HL-60 (cell line): ENCODE measurements around the gene NR4A3.

ENCODE experiments used
- DNase-seq, 2 experiments: peaks; one replicate each; pipeline ENCODE4 v3.0.0-alpha.2; 2010 to 2020; ENCODE audit warnings: low read depth in 1 of 2, low spot score in 1 of 2
- H3K27ac ChIP-seq: fragments of 250-450 bp; sonication (Bioruptor Pico); replicated peaks from 2 replicates; pipeline ENCODE4 v1.5.1; 2020; ENCODE audit warnings: mild to moderate bottlenecking, moderate library complexity
- H3K27me3 ChIP-seq: fragments of 250-450 bp; sonication (Bioruptor Pico); 2 replicates; pipeline ENCODE4 v1.5.1; 2021; ENCODE audit warnings: mild to moderate bottlenecking, moderate library complexity; ENCODE audit not compliant: insufficient read depth, poor library complexity, severe bottlenecking
- H3K4me3 ChIP-seq: replicated peaks from 2 replicates; pipeline ENCODE4 v1.5.1; 2011; ENCODE audit warnings: mild to moderate bottlenecking, control low read depth, low read length; ENCODE audit not compliant: insufficient read depth
- GABPA ChIP-seq: IDR thresholded peaks from 2 replicates; pipeline ENCODE4 v1.6.1; 2012; ENCODE audit warnings: low read depth
- POLR2AphosphoS5 ChIP-seq: IDR thresholded peaks from 2 replicates; pipeline ENCODE4 v1.6.1; 2012; ENCODE audit warnings: low read depth
- SPI1 ChIP-seq: IDR thresholded peaks from 2 replicates; pipeline ENCODE4 v1.6.1; 2012; ENCODE audit warnings: low read depth, mild to moderate bottlenecking, borderline replicate concordance
- TF ChIP-seq, protein P1 (sequence below): IDR thresholded peaks from one replicate; pipeline ENCODE4 v1.5.1; 2011; ENCODE audit warnings: low read length, control low read depth, inconsistent platforms; ENCODE audit not compliant: insufficient read depth
- TF ChIP-seq, protein P2 (sequence below): IDR thresholded peaks from 2 replicates; pipeline ENCODE4 v1.6.1; 2012; ENCODE audit warnings: low read depth; ENCODE audit not compliant: insufficient replicate concordance

The NR4A3 gene

DNA sequence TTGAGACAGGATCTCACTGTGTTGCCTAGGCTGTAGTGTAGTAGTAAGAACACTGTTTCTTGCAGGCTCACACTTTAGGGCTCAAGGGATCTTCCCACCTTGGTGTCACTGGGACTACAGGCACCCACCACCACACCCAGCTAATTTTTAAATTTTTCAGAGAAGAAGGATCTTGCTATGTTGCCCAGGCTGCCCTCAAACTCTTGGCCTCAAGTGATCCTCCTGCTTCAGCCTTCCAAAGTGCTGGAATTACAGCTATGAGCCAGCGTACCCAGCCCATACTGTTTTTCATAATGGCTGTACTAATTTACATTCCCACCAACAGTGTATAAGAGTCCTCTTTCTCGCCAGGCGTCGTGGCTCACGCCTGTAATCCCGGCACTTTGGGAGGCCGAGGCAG, 89.9 kb downstream of the NR4A3 start:
- Histone ChIP-seq H3K27ac (no peak overlapping the region), H3K27me3 (no peaks in the 10 kb centered on the region), H3K4me3 (no peak overlapping the region)
- TF ChIP-seq GABPA (no peak), POLR2AphosphoS5 (no peak), SPI1 (no peak)
- TF ChIP-seq, protein P1, sequence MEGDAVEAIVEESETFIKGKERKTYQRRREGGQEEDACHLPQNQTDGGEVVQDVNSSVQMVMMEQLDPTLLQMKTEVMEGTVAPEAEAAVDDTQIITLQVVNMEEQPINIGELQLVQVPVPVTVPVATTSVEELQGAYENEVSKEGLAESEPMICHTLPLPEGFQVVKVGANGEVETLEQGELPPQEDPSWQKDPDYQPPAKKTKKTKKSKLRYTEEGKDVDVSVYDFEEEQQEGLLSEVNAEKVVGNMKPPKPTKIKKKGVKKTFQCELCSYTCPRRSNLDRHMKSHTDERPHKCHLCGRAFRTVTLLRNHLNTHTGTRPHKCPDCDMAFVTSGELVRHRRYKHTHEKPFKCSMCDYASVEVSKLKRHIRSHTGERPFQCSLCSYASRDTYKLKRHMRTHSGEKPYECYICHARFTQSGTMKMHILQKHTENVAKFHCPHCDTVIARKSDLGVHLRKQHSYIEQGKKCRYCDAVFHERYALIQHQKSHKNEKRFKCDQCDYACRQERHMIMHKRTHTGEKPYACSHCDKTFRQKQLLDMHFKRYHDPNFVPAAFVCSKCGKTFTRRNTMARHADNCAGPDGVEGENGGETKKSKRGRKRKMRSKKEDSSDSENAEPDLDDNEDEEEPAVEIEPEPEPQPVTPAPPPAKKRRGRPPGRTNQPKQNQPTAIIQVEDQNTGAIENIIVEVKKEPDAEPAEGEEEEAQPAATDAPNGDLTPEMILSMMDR: no peak
- TF ChIP-seq, protein P2, sequence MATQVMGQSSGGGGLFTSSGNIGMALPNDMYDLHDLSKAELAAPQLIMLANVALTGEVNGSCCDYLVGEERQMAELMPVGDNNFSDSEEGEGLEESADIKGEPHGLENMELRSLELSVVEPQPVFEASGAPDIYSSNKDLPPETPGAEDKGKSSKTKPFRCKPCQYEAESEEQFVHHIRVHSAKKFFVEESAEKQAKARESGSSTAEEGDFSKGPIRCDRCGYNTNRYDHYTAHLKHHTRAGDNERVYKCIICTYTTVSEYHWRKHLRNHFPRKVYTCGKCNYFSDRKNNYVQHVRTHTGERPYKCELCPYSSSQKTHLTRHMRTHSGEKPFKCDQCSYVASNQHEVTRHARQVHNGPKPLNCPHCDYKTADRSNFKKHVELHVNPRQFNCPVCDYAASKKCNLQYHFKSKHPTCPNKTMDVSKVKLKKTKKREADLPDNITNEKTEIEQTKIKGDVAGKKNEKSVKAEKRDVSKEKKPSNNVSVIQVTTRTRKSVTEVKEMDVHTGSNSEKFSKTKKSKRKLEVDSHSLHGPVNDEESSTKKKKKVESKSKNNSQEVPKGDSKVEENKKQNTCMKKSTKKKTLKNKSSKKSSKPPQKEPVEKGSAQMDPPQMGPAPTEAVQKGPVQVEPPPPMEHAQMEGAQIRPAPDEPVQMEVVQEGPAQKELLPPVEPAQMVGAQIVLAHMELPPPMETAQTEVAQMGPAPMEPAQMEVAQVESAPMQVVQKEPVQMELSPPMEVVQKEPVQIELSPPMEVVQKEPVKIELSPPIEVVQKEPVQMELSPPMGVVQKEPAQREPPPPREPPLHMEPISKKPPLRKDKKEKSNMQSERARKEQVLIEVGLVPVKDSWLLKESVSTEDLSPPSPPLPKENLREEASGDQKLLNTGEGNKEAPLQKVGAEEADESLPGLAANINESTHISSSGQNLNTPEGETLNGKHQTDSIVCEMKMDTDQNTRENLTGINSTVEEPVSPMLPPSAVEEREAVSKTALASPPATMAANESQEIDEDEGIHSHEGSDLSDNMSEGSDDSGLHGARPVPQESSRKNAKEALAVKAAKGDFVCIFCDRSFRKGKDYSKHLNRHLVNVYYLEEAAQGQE: no peak
- no peak for DNase-seq
